GM19239 (cell line): ENCODE measurements around the gene DDAH1.

ENCODE experiments used
- DNase-seq: peaks from one replicate; pipeline ENCODE4 v3.0.0; 2011; ENCODE audit warnings: low spot score; ENCODE audit not compliant: insufficient read length
- FAIRE-seq: peaks from 2 replicates; lab custom pipeline; 2011; peaks lifted over from hg19 to GRCh38; lab: Jason Lieb, UNC

Gene DDAH1

GRCh38 chr1:85447006-85447943, 17.7 kb downstream of the DDAH1 start:
- no peak for DNase-seq
- FAIRE-seq: no peak

- DNase-seq: no peak
- no peak for FAIRE-seq
Observed at GRCh38 chr1:85445906-85446305, 19.1 kb downstream of the DDAH1 start.

GRCh38 chr1:85444381-85444780, 20.6 kb downstream of the DDAH1 start:
- FAIRE-seq (no peak), DNase-seq (no peak)

GRCh38 chr1:85440612-85441011, 24.3 kb downstream of the DDAH1 start:
- FAIRE-seq: no peak

GRCh38 chr1:85438353-85438752, 26.6 kb downstream of the DDAH1 start:
- FAIRE-seq: no peak
- no peak for DNase-seq

More at GRCh38 chr1:85440612-85441011, 24.3 kb downstream of the DDAH1 start:
- DNase-seq: no peak

- FAIRE-seq: no peak
- DNase-seq: no peak
Observed at GRCh38 chr1:85437139-85437538, 27.8 kb downstream of the DDAH1 start.

- DNase-seq: no peak
- FAIRE-seq: no peak
Observed at GRCh38 chr1:85433096-85433495, 31.9 kb downstream of the DDAH1 start.

GRCh38 chr1:85428471-85429089, 36.4 kb downstream of the DDAH1 start:
- FAIRE-seq (no peak), DNase-seq (no peak)

GRCh38 chr1:85427849-85428248, 37.1 kb downstream of the DDAH1 start:
- DNase-seq (no peak), FAIRE-seq (no peak)

- no peak for FAIRE-seq
- no peak for DNase-seq
Observed at GRCh38 chr1:85427331-85427730, 37.6 kb downstream of the DDAH1 start.

- FAIRE-seq (no peak), DNase-seq (no peak)
Observed at GRCh38 chr1:85421179-85421578, 43.8 kb downstream of the DDAH1 start.

- FAIRE-seq (no peak), DNase-seq (no peak)
Observed at GRCh38 chr1:85420199-85420598, 44.8 kb downstream of the DDAH1 start.

GRCh38 chr1:85417876-85418275, 47.1 kb downstream of the DDAH1 start:
- FAIRE-seq (no peak), DNase-seq (no peak)

- FAIRE-seq: no peak
- DNase-seq: no peak
Observed at GRCh38 chr1:85417017-85417416, 47.9 kb downstream of the DDAH1 start.

GRCh38 chr1:85413169-85413568, 51.8 kb downstream of the DDAH1 start:
- FAIRE-seq (no peak), DNase-seq (no peak)

GRCh38 chr1:85411567-85412305, 53.2 kb downstream of the DDAH1 start:
- no peak for FAIRE-seq

GRCh38 chr1:85409516-85409915, 55.4 kb downstream of the DDAH1 start:
- FAIRE-seq: no peak
- no peak for DNase-seq

More at GRCh38 chr1:85411567-85412305, 53.2 kb downstream of the DDAH1 start:
- DNase-seq: no peak

- FAIRE-seq: no peak
- DNase-seq: no peak
Observed at GRCh38 chr1:85407746-85408377, 57.1 kb downstream of the DDAH1 start.

GRCh38 chr1:85406887-85407533, 57.9 kb downstream of the DDAH1 start:
- DNase-seq: no peak
- no peak for FAIRE-seq

GRCh38 chr1:85406081-85406480, 58.9 kb downstream of the DDAH1 start:
- FAIRE-seq: no peak
- no peak for DNase-seq
